ENCODE results near the gene GARIN5B.

Gene GARIN5B

GRCh38 chr19:55320844-55321419 lies 42.1 kb downstream of the GARIN5B start:
- no peak for ATAC-seq

DNA sequence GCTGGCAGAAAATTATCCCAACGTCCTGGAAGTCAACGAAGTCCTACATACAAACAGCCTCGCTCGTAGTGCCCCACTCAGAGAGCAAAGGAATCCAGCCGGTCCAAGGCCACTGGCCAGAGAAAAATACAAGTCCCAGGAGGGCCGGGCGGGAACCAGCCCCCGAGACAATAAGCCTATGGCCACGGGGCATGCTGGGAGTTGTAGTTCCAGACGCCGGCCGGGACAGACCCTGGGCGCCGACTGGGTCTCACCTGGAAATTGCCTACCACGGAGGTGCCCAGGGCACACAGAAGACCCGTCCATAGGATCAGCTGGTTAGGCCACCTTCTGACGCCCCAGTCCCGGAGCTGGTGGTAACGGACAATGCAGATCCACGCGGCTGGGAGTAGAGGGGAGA lies 43.3 kb downstream of the GARIN5B start:
- ATAC-seq, result no peak

GRCh38 chr19:55316646-55317045 lies 46.4 kb downstream of the GARIN5B start:
- no peak for ATAC-seq

DNA sequence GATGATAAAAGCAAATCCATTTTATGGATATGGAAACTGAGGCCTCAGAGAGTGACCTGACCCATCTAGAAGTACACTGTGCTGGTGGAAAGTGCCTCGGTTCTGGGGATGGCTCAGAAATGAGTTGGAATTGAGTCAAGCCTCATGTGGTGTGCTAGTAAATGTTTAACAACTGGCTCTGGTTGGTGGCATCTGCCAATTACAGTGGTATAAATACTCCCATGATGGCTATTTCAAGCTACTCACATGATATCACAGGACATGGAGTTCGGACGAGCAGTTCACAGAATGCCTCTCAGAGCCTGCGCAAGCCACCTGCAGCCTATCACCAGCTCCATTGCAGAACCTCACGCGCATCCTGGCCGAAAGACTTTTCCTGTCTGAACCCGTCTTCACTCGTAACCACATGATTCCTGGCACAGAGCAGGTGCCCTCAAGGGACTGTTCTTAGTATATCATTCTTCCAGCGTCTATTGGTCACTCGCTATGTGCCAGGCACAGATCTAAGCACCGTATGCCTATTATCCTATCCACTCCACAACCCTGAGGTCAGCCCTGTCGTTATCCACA lies 47.0 kb downstream of the GARIN5B start:
- no peak for ATAC-seq

DNA sequence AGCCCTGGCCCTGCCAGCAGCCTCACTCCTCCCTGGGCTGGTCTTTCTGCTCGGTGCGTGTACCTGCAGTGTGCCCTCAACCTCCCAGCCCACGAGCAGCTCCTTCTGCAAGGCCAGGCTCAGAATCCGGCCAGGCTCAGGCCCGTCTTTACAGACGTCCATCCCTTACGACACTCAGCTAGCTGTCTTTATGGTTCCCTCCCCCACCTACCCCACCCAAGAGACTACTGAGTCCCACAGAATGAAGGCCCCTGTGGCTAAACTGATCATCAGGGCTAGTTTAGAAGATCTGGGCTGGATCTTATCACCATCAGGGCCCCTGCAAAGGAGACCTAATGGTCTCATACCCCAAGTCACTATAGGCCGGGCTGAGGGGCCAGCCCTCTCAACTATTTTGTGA lies 48.7 kb downstream of the GARIN5B start:
- ATAC-seq, result no peak

GRCh38 chr19:55312621-55313512 lies 50.2 kb downstream of the GARIN5B start:
- ATAC-seq, result no peak

DNA sequence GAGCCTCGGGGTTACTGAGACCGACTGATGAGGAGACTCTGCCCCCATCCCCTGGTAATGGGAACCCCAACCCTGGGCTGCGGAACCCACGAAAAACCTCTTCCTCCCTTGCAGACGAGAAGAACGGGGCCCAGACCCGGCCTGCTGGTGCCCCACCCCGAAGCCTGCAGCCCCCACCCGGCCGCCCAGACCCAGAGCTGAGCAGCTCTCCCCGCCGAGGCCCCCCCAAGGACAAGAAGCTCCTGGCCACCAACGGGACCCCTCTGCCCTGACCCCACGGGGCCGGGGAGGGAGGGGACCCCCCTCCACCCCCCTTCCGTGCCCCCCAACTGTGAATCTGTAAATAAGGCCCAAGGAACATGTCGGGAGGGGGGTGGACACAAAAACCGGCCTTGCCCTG lies 51.3 kb downstream of the GARIN5B start:
- no peak for ATAC-seq

GRCh38 chr19:55311397-55311796 lies 51.7 kb downstream of the GARIN5B start:
- no peak for ATAC-seq

DNA sequence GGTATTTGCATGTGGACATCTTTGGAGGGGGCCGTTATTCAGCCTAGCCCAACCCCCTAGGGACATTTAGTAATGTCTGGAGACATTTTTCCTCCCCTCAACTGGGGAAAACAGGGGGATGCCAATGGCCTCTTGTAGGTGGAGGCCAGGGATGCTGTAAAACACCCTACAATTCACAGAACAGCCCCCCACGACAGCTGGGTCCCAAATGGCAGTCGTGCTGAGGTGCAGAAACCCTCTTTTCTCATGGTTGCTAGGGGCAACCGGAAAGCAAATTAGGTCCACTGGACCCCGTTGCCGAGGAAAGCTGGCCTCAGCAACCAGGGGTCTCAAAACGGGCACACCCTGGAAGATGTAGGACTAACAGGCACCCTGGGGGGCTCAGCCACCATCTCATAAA lies 52.6 kb downstream of the GARIN5B start:
- no peak for ATAC-seq

DNA sequence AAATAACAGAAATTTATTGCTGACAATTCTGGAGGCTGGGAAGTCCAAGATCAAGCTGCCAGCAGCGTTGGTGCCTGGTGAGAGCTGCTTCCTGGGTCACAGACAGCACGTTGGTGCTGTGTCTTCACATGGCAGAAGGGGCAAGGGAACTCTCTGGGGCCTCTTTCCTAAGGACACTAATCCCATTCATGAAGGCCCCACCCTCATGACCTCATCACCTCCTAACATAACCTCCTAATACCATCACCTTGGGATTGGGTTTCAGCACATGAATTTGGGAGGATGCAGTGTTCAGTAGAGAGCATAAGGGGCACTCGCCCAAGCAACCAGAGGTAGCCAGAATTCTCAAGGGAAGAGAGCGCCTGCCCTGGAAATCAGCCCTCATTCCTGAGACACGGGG lies 53.6 kb downstream of the GARIN5B start:
- ATAC-seq, result no peak

DNA sequence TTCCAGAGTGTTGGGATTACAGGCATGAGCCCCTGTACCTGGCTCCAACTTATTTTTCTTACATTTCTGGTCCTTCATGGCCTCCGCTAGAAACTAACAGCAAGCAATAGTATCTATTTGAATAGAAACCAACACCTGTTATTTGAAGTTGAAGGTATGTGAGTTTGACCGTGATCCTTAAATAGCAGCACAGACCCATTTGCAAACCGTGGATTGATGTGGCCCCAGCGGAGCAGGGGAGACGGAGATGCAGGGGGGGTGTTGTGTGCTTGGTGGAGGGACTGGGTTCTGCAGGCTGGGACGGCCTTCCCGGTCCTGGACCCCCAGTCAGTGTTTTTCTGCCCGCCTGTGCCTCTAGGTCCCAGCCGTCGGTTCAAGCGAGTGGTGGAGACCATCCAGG lies 54.8 kb downstream of the GARIN5B start:
- no peak for ATAC-seq

GRCh38 chr19:55306712-55307111 lies 56.3 kb downstream of the GARIN5B start:
- no peak for ATAC-seq

- no peak for ATAC-seq
Observed at GRCh38 chr19:55305983-55306562, 57.0 kb downstream of the GARIN5B start.

GRCh38 chr19:55305491-55305890 lies 57.6 kb downstream of the GARIN5B start:
- ATAC-seq, result peak; percentile 44 to 70

DNA sequence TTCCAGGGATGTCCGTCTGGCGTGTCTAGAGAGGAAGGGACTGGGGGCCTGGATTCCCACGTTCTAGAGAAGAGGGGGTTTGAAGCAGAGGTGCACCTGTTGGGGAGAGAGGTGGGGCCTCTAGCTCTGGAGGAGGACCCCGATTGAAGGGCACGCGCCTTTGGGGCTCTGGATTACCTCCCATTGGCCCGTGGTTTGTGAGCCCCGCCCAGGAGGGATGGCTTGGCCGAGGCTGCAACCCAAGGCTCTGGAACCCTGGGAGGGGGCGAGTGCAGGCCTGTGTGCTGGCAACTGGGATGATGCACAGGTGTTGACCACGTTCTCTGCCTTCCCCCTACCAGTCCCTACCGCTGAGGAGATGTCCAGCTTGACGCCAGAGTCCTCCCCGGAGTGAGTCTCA lies 58.1 kb downstream of the GARIN5B start:
- no peak for ATAC-seq

All from activated CD4-positive, CD25-positive, alpha-beta regulatory T cell treated with anti-CD3 and anti-CD28 coated beads, Interleukin-2, amount 50 U/mL, for 24 hours (primary cell).